Mesothelial cell of epicardium (in vitro differentiated cells): ENCODE data around the gene SMIM15. TPM values are rescaled to one million over a fixed set of nuclear protein-coding genes. Genes with fewer than 3 reads are reported as not detected.
"Not testable (repeated sequence)": the region's sequence is repeated elsewhere in the genome, so short reads cannot be mapped to it uniquely, and the experiment has no call there.

ENCODE experiments used
- DNase-seq, 2 experiments: peaks; one replicate each; pipeline ENCODE4 v3.0.0; 2021; ENCODE audit warnings: low spot score in 2 of 2; ENCODE audit not compliant: unreplicated experiment in 2 of 2
- H3K27ac Mint-ChIP-seq: 2 replicates; pipeline ENCODE4 v1.8.0; 2021; ENCODE audit warnings: mixed read lengths
- H3K27me3 Mint-ChIP-seq: 2 replicates; pipeline ENCODE4 v1.8.0; 2021; ENCODE audit warnings: low read depth, mixed read lengths
- H3K36me3 Mint-ChIP-seq: 2 replicates; pipeline ENCODE4 v1.8.0; 2021; ENCODE audit warnings: mixed read lengths
- H3K4me1 Mint-ChIP-seq: 2 replicates; pipeline ENCODE4 v1.8.0; 2021; ENCODE audit warnings: mixed read lengths
- H3K4me3 Mint-ChIP-seq: 2 replicates; pipeline ENCODE4 v1.8.0; 2021; ENCODE audit warnings: mild to moderate bottlenecking, moderate library complexity, mixed read lengths
- H3K9me3 Mint-ChIP-seq: 2 replicates; pipeline ENCODE4 v1.8.0; 2021; ENCODE audit warnings: mixed read lengths
- CTCF ChIP-seq: fragments of 200-600 bp; sonication (generic); IDR thresholded peaks from one replicate; pipeline ENCODE4 v1.5.0; 2021; ENCODE audit warnings: antibody characterized with exemption; ENCODE audit not compliant: unreplicated experiment
- total RNA-seq: library from RNA; stranded (reverse); gene quantifications from 3 replicates; pipeline ENCODE4 v1.2.1, GENCODE V29; 2021

SMIM15 gene
- total RNA-seq, 1 donor from 2014 or later = 50.9 TPM

GRCh38 chr5:61198606-61199005 is 36.3 kb upstream of the SMIM15 start:
- Mint-ChIP-seq H3K36me3 (peaks cover 12% of the 10 kb centered on the region), H3K27ac (no peak overlapping the region), H3K9me3 (peaks cover 41% of the 10 kb centered on the region), H3K4me1 (no peaks in the 10 kb centered on the region), H3K27me3 (peaks cover 2% of the 10 kb centered on the region), H3K4me3 (no peak overlapping the region)
- no peak for TF ChIP-seq CTCF
- DNase-seq = no peak

GRCh38 chr5:61187826-61188225 is 25.6 kb upstream of the SMIM15 start:
- DNase-seq, H3K27ac Mint-ChIP-seq, H3K36me3 Mint-ChIP-seq, H3K4me3 Mint-ChIP-seq, H3K4me1 Mint-ChIP-seq, H3K27me3 Mint-ChIP-seq: not testable (repeated sequence)
- peaks cover 15% of the 10 kb centered on the region for H3K9me3 Mint-ChIP-seq

GRCh38 chr5:61187352-61187751 is 25.1 kb upstream of the SMIM15 start:
- H3K36me3 Mint-ChIP-seq, H3K4me1 Mint-ChIP-seq, H3K27me3 Mint-ChIP-seq, H3K27ac Mint-ChIP-seq, DNase-seq, H3K4me3 Mint-ChIP-seq: not testable (repeated sequence)
- peaks cover 10% of the 10 kb centered on the region for H3K9me3 Mint-ChIP-seq

- no peak for TF ChIP-seq CTCF
- no peak for DNase-seq
- Mint-ChIP-seq H3K27ac (no peak overlapping the region), H3K27me3 (peaks cover 4% of the 10 kb centered on the region), H3K9me3 (peaks cover 4% of the 10 kb centered on the region), H3K4me3 (no peak overlapping the region), H3K36me3 (no peaks in the 10 kb centered on the region), H3K4me1 (no peaks in the 10 kb centered on the region)
These were observed 24.4 kb upstream of the SMIM15 start for GRCh38 chr5:61186634-61187033.

GRCh38 chr5:61184708-61185107 is 22.4 kb upstream of the SMIM15 start:
- H3K4me3 Mint-ChIP-seq = no peak overlapping the region
- no peaks in the 10 kb centered on the region for H3K36me3 Mint-ChIP-seq
- no peak for TF ChIP-seq CTCF
- H3K27me3 Mint-ChIP-seq = no peaks in the 10 kb centered on the region
- H3K27ac Mint-ChIP-seq = no peak overlapping the region
- DNase-seq = no peak
- no peaks in the 10 kb centered on the region for H3K4me1 Mint-ChIP-seq
- no peaks in the 10 kb centered on the region for H3K9me3 Mint-ChIP-seq

GRCh38 chr5:61183538-61183937 is 21.3 kb upstream of the SMIM15 start:
- Mint-ChIP-seq H3K9me3 (no peaks in the 10 kb centered on the region), H3K27me3 (no peaks in the 10 kb centered on the region), H3K4me1 (no peaks in the 10 kb centered on the region), H3K4me3 (no peak overlapping the region), H3K27ac (no peak overlapping the region), H3K36me3 (no peaks in the 10 kb centered on the region)
- no peak for DNase-seq
- TF ChIP-seq CTCF = no peak

GRCh38 chr5:61182449-61182848 is 20.2 kb upstream of the SMIM15 start:
- Mint-ChIP-seq H3K4me1 (no peaks in the 10 kb centered on the region), H3K4me3 (no peak overlapping the region), H3K36me3 (no peaks in the 10 kb centered on the region), H3K27ac (no peak overlapping the region), H3K27me3 (no peaks in the 10 kb centered on the region), H3K9me3 (no peaks in the 10 kb centered on the region)
- no peak for DNase-seq
- no peak for TF ChIP-seq CTCF
